Eye (tissue), 1 donor: ENCODE measurements around the gene KRT84.

ENCODE experiments used
- DNase-seq: peaks from one replicate; pipeline ENCODE4 v3.0.0-alpha.2; 2015

Gene KRT84

GRCh38 chr12:52385226-52385702 lies at the start of gene KRT84:
Gene KRT84 (minus strand): TSS chr12:52385652. CDS start chr12:52385585, 67 bp downstream.
- no peak for DNase-seq

GRCh38 chr12:52434760-52435530 lies 49.5 kb upstream of the KRT84 start:
- no peak for DNase-seq

GRCh38 chr12:52434081-52434733 lies 48.8 kb upstream of the KRT84 start, which contains the start of gene KRT75:
Gene KRT75 (minus strand): TSS chr12:52434371. CDS start chr12:52434304, 67 bp downstream.
- DNase-seq: no peak

- no peak for DNase-seq
Measured at GRCh38 chr12:52433501-52434080, 48.1 kb upstream of the KRT84 start.

GRCh38 chr12:52432559-52433207 lies 47.2 kb upstream of the KRT84 start:
- DNase-seq: no peak

- DNase-seq: no peak
Measured at GRCh38 chr12:52428121-52428520, 42.7 kb upstream of the KRT84 start.

- no peak for DNase-seq
Measured at GRCh38 chr12:52427083-52427482, 41.6 kb upstream of the KRT84 start.

GRCh38 chr12:52426034-52426433 lies 40.6 kb upstream of the KRT84 start:
- DNase-seq: no peak

GRCh38 chr12:52425466-52425865 lies 40.0 kb upstream of the KRT84 start:
- no peak for DNase-seq

- DNase-seq: no peak
Measured at GRCh38 chr12:52423661-52424500, 38.4 kb upstream of the KRT84 start.

GRCh38 chr12:52423035-52423434 lies 37.6 kb upstream of the KRT84 start:
- no peak for DNase-seq

- DNase-seq: no peak
Measured at GRCh38 chr12:52419656-52420055, 34.2 kb upstream of the KRT84 start.

- no peak for DNase-seq
Measured at GRCh38 chr12:52418576-52419110, 33.2 kb upstream of the KRT84 start.

GRCh38 chr12:52417740-52418139 lies 32.3 kb upstream of the KRT84 start:
- no peak for DNase-seq

- DNase-seq: no peak
Measured at GRCh38 chr12:52416795-52417194, 31.3 kb upstream of the KRT84 start.

- DNase-seq: peak; percentile 26
Measured at GRCh38 chr12:52415870-52416750, 30.7 kb upstream of the KRT84 start.

- no peak for DNase-seq
Measured at GRCh38 chr12:52414936-52415335, 29.5 kb upstream of the KRT84 start.

GRCh38 chr12:52413782-52414345 lies 28.4 kb upstream of the KRT84 start:
- no peak for DNase-seq

- DNase-seq: no peak
Measured at GRCh38 chr12:52413202-52413601, 27.8 kb upstream of the KRT84 start.

GRCh38 chr12:52411815-52412214 lies 26.4 kb upstream of the KRT84 start:
- DNase-seq: no peak
